OCI-LY1 (cell line): ENCODE results near the gene ADAMTSL3.
"Not testable (repeated sequence)": the region's sequence is repeated elsewhere in the genome, so short reads cannot be mapped to it uniquely, and the experiment has no call there.

Experiments
- H2AFZ ChIP-seq: fragments of 200-600 bp; sonication (generic), shearing (Covaris generic); 2 replicates; pipeline ENCODE4 v1.6.0; 2014; ENCODE audit warnings: antibody characterized with exemption, mild to moderate bottlenecking, low read length
- H3F3A ChIP-seq: fragments of 200-600 bp; sonication (generic), shearing (Covaris generic); 2 replicates; pipeline ENCODE4 v1.6.0; 2014; ENCODE audit warnings: mild to moderate bottlenecking, antibody characterized with exemption, low read length, moderate library complexity; ENCODE audit not compliant: insufficient read depth
- H3K27ac ChIP-seq: fragments of 200-600 bp; sonication (generic); 2 replicates; pipeline ENCODE4 v1.5.1; 2014; ENCODE audit warnings: low read length, mixed run types, mild to moderate bottlenecking, low read depth; ENCODE audit not compliant: poor library complexity, severe bottlenecking
- H3K27me3 ChIP-seq: fragments of 200-600 bp; sonication (generic); 2 replicates; pipeline ENCODE4 v1.6.0; 2014; ENCODE audit warnings: antibody characterized with exemption, mild to moderate bottlenecking, low read length, moderate library complexity; ENCODE audit not compliant: insufficient read depth
- H3K36me3 ChIP-seq: fragments of 200-600 bp; sonication (generic); 2 replicates; pipeline ENCODE4 v1.6.1; 2014; ENCODE audit warnings: mild to moderate bottlenecking, antibody characterized with exemption, low read length, moderate library complexity, mixed read lengths; ENCODE audit not compliant: insufficient read depth
- H3K4me1 ChIP-seq: fragments of 200-600 bp; sonication (generic); 2 replicates; pipeline ENCODE4 v1.5.1; 2014; ENCODE audit warnings: mild to moderate bottlenecking, low read length, moderate library complexity; ENCODE audit not compliant: insufficient read depth, severe bottlenecking
- H3K4me2 ChIP-seq: fragments of 200-600 bp; sonication (generic), shearing (Covaris generic); 2 replicates; pipeline ENCODE4 v1.6.1; 2014; ENCODE audit warnings: low read length
- H3K4me3 ChIP-seq: fragments of 200-600 bp; sonication (generic); 2 replicates; pipeline ENCODE4 v1.5.1; 2014; ENCODE audit warnings: low read length, low read depth, mild to moderate bottlenecking, mixed read lengths; ENCODE audit not compliant: poor library complexity, severe bottlenecking
- H3K79me2 ChIP-seq: fragments of 200-600 bp; shearing (Covaris generic); 2 replicates; pipeline ENCODE4 v1.6.1; 2016; ENCODE audit warnings: mixed run types, low read length, mixed read lengths; ENCODE audit not compliant: insufficient read depth
- H3K9ac ChIP-seq: fragments of 200-600 bp; sonication (generic), shearing (Covaris generic); 2 replicates; pipeline ENCODE4 v1.6.1; 2014; ENCODE audit warnings: mild to moderate bottlenecking, low read length, mixed read lengths
- H3K9me2 ChIP-seq: fragments of 200-600 bp; sonication (generic), shearing (Covaris generic); 2 replicates; pipeline ENCODE4 v1.6.1; 2014; ENCODE audit warnings: low read depth, mild to moderate bottlenecking, low read length, mixed read lengths
- H3K9me3 ChIP-seq: fragments of 200-600 bp; shearing (Covaris generic); 2 replicates; pipeline ENCODE4 v1.6.1; 2014; ENCODE audit warnings: low read length, mixed read lengths
- H4K20me1 ChIP-seq: fragments of 200-600 bp; sonication (generic), shearing (Covaris generic); 2 replicates; pipeline ENCODE4 v1.6.0; 2016; ENCODE audit warnings: mild to moderate bottlenecking, low read length; ENCODE audit not compliant: insufficient read depth
- CTCF ChIP-seq: fragments of 200-600 bp; sonication (generic), shearing (Covaris generic); IDR thresholded peaks from 2 replicates; pipeline ENCODE4 v1.5.1; 2017; ENCODE audit warnings: mild to moderate bottlenecking, antibody characterized with exemption, low read length, moderate library complexity, mixed read lengths
- EZH2 ChIP-seq: fragments of 200-600 bp; sonication (generic), shearing (Covaris generic); IDR thresholded peaks from 2 replicates; pipeline ENCODE4 v1.8.0; 2017; ENCODE audit warnings: borderline replicate concordance, mixed run types, mild to moderate bottlenecking, antibody characterized with exemption, low read length, moderate library complexity, mixed read lengths

The ADAMTSL3 gene

GRCh38 chr15:84035399-84035766, 381.5 kb downstream of the ADAMTSL3 start:
- Histone ChIP-seq H3K9ac (no peak overlapping the region), H3K4me1 (no peaks in the 10 kb centered on the region), H3K36me3 (no peaks in the 10 kb centered on the region), H3K9me3 (no peaks in the 10 kb centered on the region), H3K79me2 (no peaks in the 10 kb centered on the region), H3K4me3 (no peak overlapping the region), H3F3A (no peaks in the 10 kb centered on the region), H3K9me2 (no peaks in the 10 kb centered on the region), H3K4me2 (no peak overlapping the region), H2AFZ (no peak overlapping the region), H3K27ac (no peak overlapping the region), H3K27me3 (no peaks in the 10 kb centered on the region), H4K20me1 (no peaks in the 10 kb centered on the region)
- TF ChIP-seq CTCF (peak; percentile 39; the same call in 1 of the 2 replicates), EZH2 (no peak)

GRCh38 chr15:84037301-84037700, 383.4 kb downstream of the ADAMTSL3 start:
- H3K27ac ChIP-seq, result no peak overlapping the region
- H3K27me3 ChIP-seq, result no peaks in the 10 kb centered on the region
- H3F3A ChIP-seq, result no peaks in the 10 kb centered on the region
- H3K4me1 ChIP-seq, result no peaks in the 10 kb centered on the region
- H3K9me2 ChIP-seq, result no peaks in the 10 kb centered on the region
- no peak overlapping the region for H3K4me2 ChIP-seq
- no peaks in the 10 kb centered on the region for H3K36me3 ChIP-seq
- H3K79me2 ChIP-seq, result no peaks in the 10 kb centered on the region
- H4K20me1 ChIP-seq, result no peaks in the 10 kb centered on the region
- H3K9me3 ChIP-seq, result no peaks in the 10 kb centered on the region
- H2AFZ ChIP-seq, result no peak overlapping the region
- no peak overlapping the region for H3K9ac ChIP-seq
- no peak for TF ChIP-seq CTCF
- TF ChIP-seq EZH2, result no peak
- H3K4me3 ChIP-seq, result no peak overlapping the region

- not testable (repeated sequence) for H3K9ac ChIP-seq, H3K36me3 ChIP-seq, H3K4me1 ChIP-seq, H3K4me2 ChIP-seq, H3K27me3 ChIP-seq, H3K79me2 ChIP-seq, H3K4me3 ChIP-seq, H3K27ac ChIP-seq, H3K9me3 ChIP-seq, H2AFZ ChIP-seq, H4K20me1 ChIP-seq, H3K9me2 ChIP-seq, H3F3A ChIP-seq
These were observed 388.6 kb downstream of the ADAMTSL3 start for GRCh38 chr15:84042434-84043056.

- Histone ChIP-seq H3K27me3 (no peaks in the 10 kb centered on the region), H3K4me2 (no peak overlapping the region), H3K79me2 (no peaks in the 10 kb centered on the region), H3K4me3 (no peak overlapping the region), H2AFZ (no peak overlapping the region), H4K20me1 (no peaks in the 10 kb centered on the region), H3K27ac (no peak overlapping the region), H3K4me1 (no peaks in the 10 kb centered on the region), H3K9me3 (no peaks in the 10 kb centered on the region), H3K36me3 (no peaks in the 10 kb centered on the region), H3K9ac (no peak overlapping the region), H3K9me2 (no peaks in the 10 kb centered on the region), H3F3A (no peaks in the 10 kb centered on the region)
- TF ChIP-seq EZH2 (no peak), CTCF (no peak)
These were observed 392.2 kb downstream of the ADAMTSL3 start for GRCh38 chr15:84046064-84046637.

- H3K4me1 ChIP-seq, H3K27me3 ChIP-seq, H3K27ac ChIP-seq, H3K36me3 ChIP-seq, H3K9me2 ChIP-seq, H2AFZ ChIP-seq, H3K4me3 ChIP-seq, H3K9me3 ChIP-seq, H3F3A ChIP-seq, H3K9ac ChIP-seq, H3K79me2 ChIP-seq, H4K20me1 ChIP-seq, H3K4me2 ChIP-seq: not testable (repeated sequence)
These were observed 395.6 kb downstream of the ADAMTSL3 start for GRCh38 chr15:84049480-84049879.
